Measurements from ENCODE around the gene LRMDA. TPM values are rescaled to one million over a fixed set of nuclear protein-coding genes. Genes with fewer than 3 reads are reported as not detected.

LRMDA gene
- total and polyA plus RNA-seq, 2 of the 8 experiments (the other 6 are each of a cell fraction or from before 2014, with no cell fraction given), result 0.86 to 2.8 TPM

- Histone ChIP-seq H2AFZ (ENCODE audit: low read length) (no peak overlapping the region), H3K36me3 (ENCODE audit: control insufficient read depth in 2 of 4, insufficient read depth in 4 of 4, low read length in 3 of 4) (no peaks in the 10 kb centered on the region), H2BK12ac (ENCODE audit: low read depth, low read length) (no peak overlapping the region), H3K18ac (ENCODE audit: extremely low read depth, low read length) (no peak overlapping the region), H3K27ac (ENCODE audit: low read depth, low read length) (no peak overlapping the region), H3K4ac (replicated peaks; ENCODE audit: insufficient read length, low read depth, low read length) (no peak overlapping the region), H2BK120ac (replicated peaks; ENCODE audit: low read depth, low read length) (no peak overlapping the region), H2BK5ac (ENCODE audit: low read depth, low read length) (no peak overlapping the region), H3K56ac (replicated peaks; ENCODE audit: insufficient read length, low read depth, low read length) (no peak overlapping the region), H3K9ac (replicated peaks in 1 of 4; ENCODE audit: extremely low read depth in 1 of 4, low read depth in 3 of 4, low read length in 3 of 4) (no peak overlapping the region), H4K5ac (ENCODE audit: insufficient read length, low read depth, low read length) (no peak overlapping the region), H4K20me1 (replicated peaks in 1 of 2; ENCODE audit: control insufficient read depth in 1 of 2, insufficient read depth in 2 of 2, low read length in 2 of 2) (no peaks in the 10 kb centered on the region), H3K27me3 (replicated peaks in 1 of 4; ENCODE audit: control insufficient read depth in 3 of 4, extremely low read depth in 1 of 4, insufficient read depth in 3 of 4, low read length in 3 of 4) (no peaks in the 10 kb centered on the region; a peak in 1 of 7 replicates), H2BK20ac (ENCODE audit: low read length) (no peak overlapping the region), H2BK15ac (ENCODE audit: low read length) (no peak overlapping the region), H4K8ac (ENCODE audit: extremely low read depth, insufficient read depth, low read length) (no peak overlapping the region), H3K23me2 (ENCODE audit: low read depth, low read length) (peaks cover 2% of the 10 kb centered on the region; the same call in 1 of the 2 replicates), H3K4me3 (ENCODE audit: extremely low read depth in 1 of 4, insufficient read depth in 2 of 4, low read depth in 3 of 4, low read length in 4 of 4) (no peak overlapping the region), H3K79me1 (ENCODE audit: low read depth, low read length) (no peaks in the 10 kb centered on the region), H3K23ac (ENCODE audit: insufficient read length) (no peak overlapping the region), H3K9me3 (ENCODE audit: insufficient read depth in 2 of 2, low read depth in 1 of 2, low read length in 1 of 2) (no peaks in the 10 kb centered on the region), H3K14ac (ENCODE audit: insufficient read length) (no peak overlapping the region), H3K4me1 (replicated peaks in 1 of 4; ENCODE audit: control insufficient read depth in 3 of 4, insufficient read depth in 4 of 4, low read length in 3 of 4) (no peaks in the 10 kb centered on the region), H4K91ac (replicated peaks; ENCODE audit: insufficient read length, low read length) (no peak overlapping the region), H3K79me2 (ENCODE audit: control insufficient read depth in 1 of 2, insufficient read depth in 2 of 2, low read length in 2 of 2) (no peaks in the 10 kb centered on the region), H3K4me2 (ENCODE audit: insufficient read depth in 1 of 2, low read depth in 2 of 2, low read length in 2 of 2) (no peak overlapping the region), H2AK5ac (ENCODE audit: low read depth, low read length) (no peak overlapping the region)
- no peak for FAIRE-seq
- TF ChIP-seq HDAC6 (IDR thresholded peaks at IDR 0.05; ENCODE audit: low read depth, low read length), result no peak
- ChIA-PET POLR2A (ENCODE audit: partially characterized antibody) (no interaction called here), CTCF (ENCODE audit: partially characterized antibody) (no interaction called here)
- WGBS, 2 experiments (ENCODE audit: extremely low coverage in 1 of 2, insufficient coverage in 1 of 2, insufficient read length in 1 of 2, insufficient replicate concordance in 2 of 2, low coverage in 1 of 2, low lambda C conversion rate in 2 of 2, missing lambda C conversion rate in 1 of 2), result 99% methylated on average over 5 of the region's 5 CpGs; no CpG with 5 or more reads in 1 of the 2 experiments
- DNase-seq (ENCODE audit: low read depth in 1 of 2, low spot score in 2 of 2), result no peak
Measured at GRCh38 chr10:76352300-76352699, 920.9 kb downstream of the LRMDA start.
